IMR-90 (cell line): ENCODE data around the gene PID1. TPM values are rescaled to one million over a fixed set of nuclear protein-coding genes. Genes with fewer than 3 reads are reported as not detected.

Experiments
- ATAC-seq: fragments of 200-7000 bp; cut with Tn5 transposase; 2 replicates; pipeline ENCODE4 v1.9.1; 2020; ENCODE audit warnings: low read depth, mild to moderate bottlenecking, moderate library complexity
- BruUV-seq: library from RNA; stranded (reverse); fragments of 400-500 nt; replicated peaks from 2 replicates; lab custom pipeline; 2021; lab: Mats Ljungman, UMichigan
- CTCF ChIA-PET: fragments of 300-600 bp; formaldehyde crosslinking; extraction: SDS; loops from one replicate; lab custom pipeline; 2021; ENCODE audit warnings: antibody characterized with exemption; lab: Yijun Ruan, JAX
- POLR2A ChIA-PET: fragments of 300-600 bp; sonication (Branson Sonifier 250); formaldehyde crosslinking; loops from one replicate; lab custom pipeline; 2022; ENCODE audit warnings: antibody characterized with exemption; ENCODE audit not compliant: unreplicated experiment; lab: Charles Lee
- DNase-seq: peaks from one replicate; pipeline ENCODE4 v3.0.0; 2013
- H2AFZ ChIP-seq: replicated peaks from 2 replicates; pipeline ENCODE3; 2013; ENCODE audit warnings: low read length, mild to moderate bottlenecking; ENCODE audit not compliant: poor library complexity
- H2AK5ac ChIP-seq: 2 replicates; pipeline ENCODE4 v1.6.1; 2013; ENCODE audit warnings: low read depth, low read length, inconsistent platforms
- H2AK9ac ChIP-seq: replicated peaks from 2 replicates; pipeline ENCODE3; 2013; ENCODE audit warnings: mild to moderate bottlenecking, low read depth, low read length, moderate library complexity; ENCODE audit not compliant: poor library complexity
- H2BK120ac ChIP-seq: 2 replicates; pipeline ENCODE4 v1.6.1; 2013; ENCODE audit warnings: low read depth, low read length, inconsistent platforms
- H2BK15ac ChIP-seq: 3 replicates; pipeline ENCODE4 v1.6.1; 2013; ENCODE audit warnings: low read depth, low read length, inconsistent platforms
- H2BK20ac ChIP-seq: 2 replicates; pipeline ENCODE4 v1.6.1; 2013; ENCODE audit warnings: low read depth, mild to moderate bottlenecking, inconsistent platforms, low read length, moderate library complexity
- H2BK5ac ChIP-seq: 2 replicates; pipeline ENCODE4 v1.6.1; 2013; ENCODE audit warnings: mild to moderate bottlenecking, low read depth, low read length, inconsistent platforms; ENCODE audit not compliant: poor library complexity, severe bottlenecking
- H3K14ac ChIP-seq: replicated peaks from 2 replicates; pipeline ENCODE4 v1.6.1; 2013; ENCODE audit warnings: low read depth, low read length, inconsistent platforms
- H3K18ac ChIP-seq: 2 replicates; pipeline ENCODE4 v1.6.1; 2013; ENCODE audit warnings: low read depth, low read length, control low read depth
- H3K23ac ChIP-seq: 2 replicates; pipeline ENCODE4 v1.6.1; 2013; ENCODE audit warnings: low read depth, low read length, inconsistent platforms
- H3K27ac ChIP-seq: 2 replicates; pipeline ENCODE4 v1.5.1; 2013; ENCODE audit warnings: mild to moderate bottlenecking, control low read depth, low read length; ENCODE audit not compliant: insufficient read depth
- H3K27me3 ChIP-seq: 2 replicates; pipeline ENCODE4 v1.6.1; 2013; ENCODE audit warnings: low read length; ENCODE audit not compliant: control insufficient read depth, insufficient read depth
- H3K36me3 ChIP-seq: 2 replicates; pipeline ENCODE4 v1.6.1; 2013; ENCODE audit warnings: low read length, mixed read lengths; ENCODE audit not compliant: control insufficient read depth, insufficient read depth
- H3K4ac ChIP-seq: 2 replicates; pipeline ENCODE4 v1.6.1; 2013; ENCODE audit warnings: low read depth, low read length, inconsistent platforms
- H3K4me1 ChIP-seq: 2 replicates; pipeline ENCODE4 v1.6.1; 2013; ENCODE audit warnings: low read length, mixed read lengths; ENCODE audit not compliant: control insufficient read depth, insufficient read depth
- H3K4me2 ChIP-seq: 2 replicates; pipeline ENCODE4 v1.6.1; 2013; ENCODE audit warnings: low read depth, mild to moderate bottlenecking, control low read depth, low read length, moderate library complexity
- H3K4me3 ChIP-seq: 2 replicates; pipeline ENCODE4 v1.5.1; 2013; ENCODE audit warnings: low read depth, mild to moderate bottlenecking, control low read depth, low read length, moderate library complexity; ENCODE audit not compliant: insufficient read depth
- H3K56ac ChIP-seq: 2 replicates; pipeline ENCODE4 v1.6.1; 2013; ENCODE audit warnings: low read length, inconsistent platforms; ENCODE audit not compliant: insufficient read depth; ENCODE audit errors: extremely low read depth
- H3K79me1 ChIP-seq, 2 experiments: 2 replicates each; pipeline ENCODE4 v1.6.1; 2013; ENCODE audit warnings: low read length in 2 of 2, inconsistent platforms in 1 of 2, low read depth in 1 of 2
- H3K9ac ChIP-seq: 2 replicates; pipeline ENCODE4 v1.6.1; 2013; ENCODE audit warnings: low read depth, low read length, control low read depth
- H3K9me1 ChIP-seq: 2 replicates; pipeline ENCODE4 v1.6.1; 2013; ENCODE audit warnings: low read length, inconsistent platforms; ENCODE audit not compliant: insufficient read depth
- H3K9me3 ChIP-seq: 2 replicates; pipeline ENCODE4 v1.6.1; 2013; ENCODE audit warnings: low read length; ENCODE audit not compliant: control insufficient read depth, insufficient read depth
- H4K20me1 ChIP-seq: 2 replicates; pipeline ENCODE4 v1.6.1; 2013; ENCODE audit warnings: low read length, inconsistent platforms; ENCODE audit not compliant: insufficient read depth
- H4K5ac ChIP-seq: 2 replicates; pipeline ENCODE4 v1.6.1; 2013; ENCODE audit warnings: mild to moderate bottlenecking, low read depth, low read length, control low read depth
- H4K8ac ChIP-seq, 2 experiments: 2 replicates each; pipeline ENCODE4 v1.6.1; 2013; ENCODE audit warnings: low read depth in 2 of 2, low read length in 2 of 2, control low read depth in 1 of 2, inconsistent platforms in 1 of 2
- H4K91ac ChIP-seq: 2 replicates; pipeline ENCODE4 v1.6.1; 2013; ENCODE audit warnings: low read depth, low read length, inconsistent platforms; ENCODE audit not compliant: insufficient read depth
- BHLHE40 ChIP-seq: fragments of 150-350 bp; IDR thresholded peaks from 2 replicates; pipeline ENCODE4 v1.6.1; 2016; ENCODE audit warnings: mild to moderate bottlenecking, low read depth, low read length
- CEBPB ChIP-seq: IDR thresholded peaks from 2 replicates; pipeline ENCODE4 v1.6.1; 2012; ENCODE audit warnings: low read depth, low read length, improper control_type of control experiment
- CHD1 ChIP-seq: IDR thresholded peaks from 2 replicates; pipeline ENCODE4 v1.6.1; 2012; ENCODE audit warnings: low read depth, low read length, improper control_type of control experiment
- CTCF ChIP-seq: conservative IDR thresholded peaks from 2 replicates; pipeline ENCODE4 v1.5.1; 2012; ENCODE audit warnings: mild to moderate bottlenecking, low read depth, low read length, improper control_type of control experiment
- ELK1 ChIP-seq: fragments of 150-350 bp; IDR thresholded peaks from 2 replicates; pipeline ENCODE4 v1.6.1; 2016; ENCODE audit warnings: low read depth, mild to moderate bottlenecking, low read length, moderate library complexity, borderline replicate concordance
- FOS ChIP-seq: fragments of 150-350 bp; IDR thresholded peaks from 2 replicates; pipeline ENCODE4 v1.6.1; 2016; ENCODE audit warnings: low read depth, low read length
- MAFK ChIP-seq: IDR thresholded peaks from 2 replicates; pipeline ENCODE4 v1.6.1; 2012; ENCODE audit warnings: low read depth, low read length, improper control_type of control experiment
- MAZ ChIP-seq: IDR thresholded peaks from 2 replicates; pipeline ENCODE4 v1.6.1; 2012; ENCODE audit warnings: low read depth, mild to moderate bottlenecking, low read length, improper control_type of control experiment, moderate library complexity, borderline replicate concordance
- MXI1 ChIP-seq: IDR thresholded peaks from 2 replicates; pipeline ENCODE4 v1.6.1; 2012; ENCODE audit warnings: low read depth, mild to moderate bottlenecking, low read length, moderate library complexity, borderline replicate concordance
- NFE2L2 ChIP-seq: fragments of 150-350 bp; IDR thresholded peaks from 2 replicates; pipeline ENCODE4 v1.6.1; 2016; ENCODE audit warnings: low read depth, mild to moderate bottlenecking, low read length
- POLR2A ChIP-seq: IDR thresholded peaks from 2 replicates; pipeline ENCODE4 v1.6.1; 2012; ENCODE audit warnings: mild to moderate bottlenecking, low read depth, low read length
- RAD21 ChIP-seq: IDR thresholded peaks from 2 replicates; pipeline ENCODE4 v1.6.1; 2012; ENCODE audit warnings: low read length, improper control_type of control experiment
- RCOR1 ChIP-seq: IDR thresholded peaks from 2 replicates; pipeline ENCODE4 v1.6.1; 2012; ENCODE audit warnings: mild to moderate bottlenecking, low read length, improper control_type of control experiment; ENCODE audit not compliant: insufficient replicate concordance
- RFX5 ChIP-seq: IDR thresholded peaks from 2 replicates; pipeline ENCODE4 v1.8.0; 2012; ENCODE audit warnings: low read depth, mild to moderate bottlenecking, low read length, moderate library complexity
- SMC3 ChIP-seq: fragments of 150-350 bp; IDR thresholded peaks from 2 replicates; pipeline ENCODE4 v1.6.1; 2016; ENCODE audit warnings: low read depth, mild to moderate bottlenecking, antibody characterized with exemption, low read length, moderate library complexity
- USF2 ChIP-seq: fragments of 150-350 bp; IDR thresholded peaks from 2 replicates; pipeline ENCODE4 v1.6.1; 2017; ENCODE audit warnings: mild to moderate bottlenecking, antibody characterized with exemption, low read length, low read depth
- dilution Hi-C: fragments of 300-500 bp; cut with HindIII; formaldehyde crosslinking; loops from one replicate; pipeline ENCODE4 v1.14.3; 2018; ENCODE audit warnings: low sequenced_read_pairs; ENCODE audit not compliant: unreplicated experiment
- in situ Hi-C: fragments of 300-500 bp; cut with MboI; formaldehyde crosslinking; loops from 3 replicates; pipeline ENCODE4 v1.14.3; 2019; ENCODE audit warnings: low sequenced_read_pairs, inconsistent platforms, mixed read lengths
- intact Hi-C: fragments of 100-400 bp; cut with micrococcal nuclease; formaldehyde crosslinking; loops from 2 replicates; pipeline ENCODE4 v1.10.0; 2022
- polyA plus RNA-seq, 3 experiments: library from polyadenylated mRNA; depleted of rRNA; stranded (reverse); fragments of >200 nt; gene quantifications; 2 replicates each; pipeline ENCODE4 v1.2.3, GENCODE V29; 2012; ENCODE audit warnings: low replicate concordance in 1 of 3
- total RNA-seq: library from RNA; depleted of rRNA; stranded (reverse); fragments of >200 nt; gene quantifications from 2 replicates; pipeline ENCODE4 v1.2.3, GENCODE V29; 2012

The PID1 gene
- total and polyA plus RNA-seq, 2 of the 4 experiments (the other 2 are of a cell fraction) = 0.90 to 1.9 TPM

- Histone ChIP-seq H3K36me3 (no peaks in the 10 kb centered on the region), H2BK20ac (no peak overlapping the region), H3K9me3 (peaks cover 4% of the 10 kb centered on the region), H4K8ac (no peak overlapping the region), H3K4me1 (no peaks in the 10 kb centered on the region), H4K5ac (no peak overlapping the region), H3K4me3 (no peak overlapping the region), H3K4ac (no peak overlapping the region), H2AFZ (no peak overlapping the region), H3K27me3 (no peaks in the 10 kb centered on the region), H2BK15ac (no peak overlapping the region), H2AK9ac (no peak overlapping the region), H2BK5ac (no peak overlapping the region), H2BK120ac (no peak overlapping the region), H3K56ac (no peak overlapping the region), H3K18ac (no peak overlapping the region), H4K20me1 (no peaks in the 10 kb centered on the region), H3K23ac (no peak overlapping the region), H3K14ac (no peak overlapping the region), H4K91ac (no peak overlapping the region), H2AK5ac (no peak overlapping the region), H3K9ac (no peak overlapping the region), H3K4me2 (no peak overlapping the region), H3K79me1 (no peaks in the 10 kb centered on the region), H3K27ac (no peak overlapping the region), H3K9me1 (no peaks in the 10 kb centered on the region)
- TF ChIP-seq RFX5 (no peak), FOS (no peak), USF2 (no peak), RCOR1 (no peak), CTCF (no peak), BHLHE40 (no peak), MXI1 (no peak), NFE2L2 (no peak), SMC3 (no peak), CEBPB (no peak), RAD21 (no peak), MAFK (no peak), CHD1 (no peak), MAZ (no peak), ELK1 (no peak), POLR2A (no peak)
- ATAC-seq = no peak
- BruUV-seq = no TSS peak
- in situ Hi-C loops = no loop called here
- dilution Hi-C loops = no loop called here
- POLR2A ChIA-PET = no interaction called here
- no peak for DNase-seq
- intact Hi-C loops = no loop called here
- CTCF ChIA-PET = no interaction called here
These were observed 18.1 kb downstream of the PID1 start for GRCh38 chr2:229252996-229253395.
